Measurements from ENCODE around the gene KRTAP5-4.
"Not testable (repeated sequence)": the region's sequence is repeated elsewhere in the genome, so short reads cannot be mapped to it uniquely, and the experiment has no call there.

KRTAP5-4 gene

GRCh38 chr11:1622086-1622485 is at the start of gene KRTAP5-4:
Gene KRTAP5-4, minus strand, starts transcription at chr11:1622138. Its CDS starts 45 bp downstream, at chr11:1622093.
- DNase-seq = no peak

GRCh38 chr11:1671658-1672057 is 49.7 kb upstream of the KRTAP5-4 start:
- no peak for DNase-seq

- no peak for DNase-seq
Measured at GRCh38 chr11:1670905-1671371, 49.0 kb upstream of the KRTAP5-4 start.

GRCh38 chr11:1670457-1670856 is 48.5 kb upstream of the KRTAP5-4 start:
- not testable (repeated sequence) for DNase-seq

GRCh38 chr11:1669546-1670218 is 47.7 kb upstream of the KRTAP5-4 start:
- no peak for DNase-seq

GRCh38 chr11:1668911-1669473 is 47.1 kb upstream of the KRTAP5-4 start:
- no peak for DNase-seq

- no peak for DNase-seq
Measured at GRCh38 chr11:1667906-1668305, 46.0 kb upstream of the KRTAP5-4 start.

- DNase-seq = no peak
Measured at GRCh38 chr11:1667121-1667850, 45.3 kb upstream of the KRTAP5-4 start.

- DNase-seq = no peak
Measured at GRCh38 chr11:1665313-1665712, 43.4 kb upstream of the KRTAP5-4 start.

GRCh38 chr11:1662699-1663283 is 40.9 kb upstream of the KRTAP5-4 start:
- DNase-seq = not testable (repeated sequence)

GRCh38 chr11:1661454-1662269 is 39.7 kb upstream of the KRTAP5-4 start:
- not testable (repeated sequence) for DNase-seq

GRCh38 chr11:1660111-1660867 is 38.4 kb upstream of the KRTAP5-4 start:
- no peak for DNase-seq

GRCh38 chr11:1659506-1659905 is 37.6 kb upstream of the KRTAP5-4 start:
- DNase-seq = no peak

- no peak for DNase-seq
Measured at GRCh38 chr11:1656670-1657069, 34.7 kb upstream of the KRTAP5-4 start.

- DNase-seq = no peak
Measured at GRCh38 chr11:1656061-1656441, 34.1 kb upstream of the KRTAP5-4 start.

- DNase-seq = no peak
Measured at GRCh38 chr11:1655168-1656060, 33.5 kb upstream of the KRTAP5-4 start.

GRCh38 chr11:1654388-1655167 is 32.6 kb upstream of the KRTAP5-4 start:
- no peak for DNase-seq

GRCh38 chr11:1653541-1654387 is 31.8 kb upstream of the KRTAP5-4 start:
- DNase-seq = no peak

All from stimulated activated CD4-positive, alpha-beta T cell treated with anti-CD3 and anti-CD28 coated beads, Interleukin-4, amount 100 ng/mL, for 24 hours (primary cell).